HG03159 (cell line): ENCODE results near the gene PGPEP1.
"Not testable (repeated sequence)": the region's sequence is repeated elsewhere in the genome, so short reads cannot be mapped to it uniquely, and the experiment has no call there.

Source experiments
- ATAC-seq: cut with Tn5 transposase; IDR thresholded peaks from one replicate; pipeline ENCODE4 v1.9.1; 2021; ENCODE audit warnings: mild to moderate bottlenecking, moderate library complexity; ENCODE audit not compliant: unreplicated experiment

PGPEP1 gene

DNA sequence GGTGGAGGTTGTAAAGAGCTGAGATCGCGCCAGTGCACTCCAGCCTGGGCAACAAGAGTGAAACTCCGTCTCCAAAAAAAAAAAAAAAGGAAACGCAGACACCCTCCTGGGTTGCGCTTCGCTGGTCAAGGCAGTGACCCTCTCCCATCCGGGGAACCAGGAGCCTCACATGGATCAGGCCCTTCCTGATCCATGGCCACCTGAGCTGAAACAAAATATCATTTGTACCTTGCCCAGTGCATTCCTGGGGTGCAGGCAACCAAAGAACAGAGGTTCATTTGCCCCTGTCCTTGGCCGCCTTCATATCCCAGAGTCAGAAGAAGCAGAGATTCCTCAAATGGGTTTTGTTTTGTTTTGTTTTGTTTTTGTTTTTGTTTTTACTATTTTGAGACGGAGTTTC lies 9.5 kb upstream of the PGPEP1 start:
- no peak for ATAC-seq

DNA sequence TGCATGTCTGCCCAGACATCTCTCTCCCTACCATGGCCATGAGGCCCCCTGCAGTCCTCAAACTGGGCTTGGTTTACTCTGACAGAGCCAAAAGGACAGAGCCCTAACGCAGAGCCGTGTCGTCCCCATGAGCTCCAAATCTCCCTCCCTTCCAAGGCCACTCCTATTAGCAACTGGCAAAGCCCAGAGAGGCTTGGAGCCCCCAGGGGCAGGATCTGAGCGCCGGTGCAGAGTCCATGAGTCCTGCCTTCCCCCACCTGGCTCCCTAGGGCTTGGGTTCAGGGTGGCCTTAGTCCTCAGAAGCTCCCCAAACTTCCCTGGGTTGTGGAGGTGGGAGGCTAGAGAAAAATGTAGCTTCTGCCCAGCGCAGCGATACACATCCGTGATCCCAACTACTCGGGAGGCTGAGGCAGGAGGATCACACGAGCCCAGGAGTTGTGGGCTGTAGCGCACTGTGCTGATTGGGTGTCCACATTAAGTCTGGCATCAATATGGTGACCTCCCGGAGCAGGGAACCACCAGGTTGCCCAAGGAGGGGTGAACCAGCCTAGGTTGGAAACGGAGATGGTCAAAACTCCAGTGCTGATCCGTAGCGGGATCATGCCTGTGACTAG lies 7.4 kb upstream of the PGPEP1 start:
- ATAC-seq, result no peak

DNA sequence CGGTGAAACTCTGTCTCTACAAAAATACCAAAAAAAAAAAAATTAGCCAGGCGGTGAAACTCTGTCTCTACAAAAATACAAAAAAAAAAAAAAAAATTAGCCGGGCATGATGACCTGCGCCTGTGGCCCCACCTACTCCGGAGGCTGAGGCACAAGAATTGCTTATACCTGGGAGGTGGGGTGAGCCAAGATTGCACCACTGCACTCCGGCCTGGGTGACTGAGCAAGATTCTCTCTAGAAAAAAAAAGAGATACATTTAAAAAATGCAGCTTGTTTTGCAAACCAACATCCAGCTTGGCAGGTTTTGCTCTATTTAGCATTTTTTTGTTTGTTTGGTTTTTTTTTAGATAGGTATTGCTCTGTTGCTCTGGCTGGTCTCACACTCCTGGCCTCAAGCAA lies 6.7 kb upstream of the PGPEP1 start:
- no peak for ATAC-seq

DNA sequence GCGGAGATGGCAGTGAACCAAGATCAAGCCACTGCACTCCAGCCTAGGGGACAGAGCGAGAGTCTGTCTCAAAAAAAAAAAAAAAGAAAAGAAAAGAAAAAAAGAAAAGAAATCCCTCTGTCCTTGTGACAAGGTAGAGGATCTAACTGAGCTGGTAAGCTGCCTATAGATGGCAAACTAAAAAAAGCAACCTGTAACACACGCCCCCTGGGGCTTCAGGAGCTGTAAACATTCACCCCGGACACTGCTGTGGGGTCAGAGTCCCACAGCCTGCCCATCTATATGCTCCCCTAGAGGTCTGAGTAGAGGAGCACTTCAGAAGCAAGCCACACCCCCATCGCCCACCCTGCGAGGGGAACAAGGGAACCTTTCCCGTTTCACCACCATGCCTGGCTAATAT lies 4.3 kb upstream of the PGPEP1 start:
- no peak for ATAC-seq

DNA sequence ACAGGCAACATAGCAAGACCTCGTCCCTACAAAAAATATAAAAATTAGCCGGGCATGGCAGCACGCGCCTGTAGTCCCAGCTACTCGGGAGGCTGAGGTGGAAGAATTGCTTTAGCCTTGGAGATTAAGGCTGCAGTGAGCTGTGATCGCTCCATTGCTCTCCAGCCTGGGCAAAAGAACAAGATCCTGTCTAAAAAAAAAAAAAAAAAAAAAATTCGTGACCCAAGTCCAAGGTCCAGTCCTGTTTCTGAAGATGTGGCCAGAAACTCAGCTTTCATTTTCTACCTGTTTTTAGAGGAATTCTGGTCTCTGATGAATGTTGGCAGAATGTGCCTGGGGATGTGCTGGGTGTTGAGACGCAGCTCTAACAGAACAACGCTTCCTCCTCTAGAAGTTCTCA lies 1.9 kb upstream of the PGPEP1 start:
- no peak for ATAC-seq

DNA sequence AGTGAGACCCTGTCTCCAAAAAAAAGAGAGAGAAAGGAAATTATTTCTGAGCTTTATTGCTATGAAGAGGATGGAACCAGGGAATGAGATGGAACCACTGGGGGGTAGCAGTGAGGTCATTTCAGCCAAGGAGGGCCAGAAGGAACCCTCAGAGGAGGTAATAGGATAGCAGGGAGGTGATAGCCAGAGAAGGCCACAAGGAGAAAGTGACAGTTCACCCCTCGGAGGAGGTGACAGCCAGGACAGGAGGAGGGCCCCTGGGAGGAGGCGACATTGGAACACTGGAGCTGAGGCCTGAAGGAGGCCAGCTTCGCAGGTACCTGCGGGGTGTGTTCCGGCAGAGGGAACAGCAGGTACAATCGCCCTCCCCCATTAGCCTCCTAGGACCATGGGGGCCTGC lies 675 bp upstream of the PGPEP1 start:
- ATAC-seq, result no peak

DNA sequence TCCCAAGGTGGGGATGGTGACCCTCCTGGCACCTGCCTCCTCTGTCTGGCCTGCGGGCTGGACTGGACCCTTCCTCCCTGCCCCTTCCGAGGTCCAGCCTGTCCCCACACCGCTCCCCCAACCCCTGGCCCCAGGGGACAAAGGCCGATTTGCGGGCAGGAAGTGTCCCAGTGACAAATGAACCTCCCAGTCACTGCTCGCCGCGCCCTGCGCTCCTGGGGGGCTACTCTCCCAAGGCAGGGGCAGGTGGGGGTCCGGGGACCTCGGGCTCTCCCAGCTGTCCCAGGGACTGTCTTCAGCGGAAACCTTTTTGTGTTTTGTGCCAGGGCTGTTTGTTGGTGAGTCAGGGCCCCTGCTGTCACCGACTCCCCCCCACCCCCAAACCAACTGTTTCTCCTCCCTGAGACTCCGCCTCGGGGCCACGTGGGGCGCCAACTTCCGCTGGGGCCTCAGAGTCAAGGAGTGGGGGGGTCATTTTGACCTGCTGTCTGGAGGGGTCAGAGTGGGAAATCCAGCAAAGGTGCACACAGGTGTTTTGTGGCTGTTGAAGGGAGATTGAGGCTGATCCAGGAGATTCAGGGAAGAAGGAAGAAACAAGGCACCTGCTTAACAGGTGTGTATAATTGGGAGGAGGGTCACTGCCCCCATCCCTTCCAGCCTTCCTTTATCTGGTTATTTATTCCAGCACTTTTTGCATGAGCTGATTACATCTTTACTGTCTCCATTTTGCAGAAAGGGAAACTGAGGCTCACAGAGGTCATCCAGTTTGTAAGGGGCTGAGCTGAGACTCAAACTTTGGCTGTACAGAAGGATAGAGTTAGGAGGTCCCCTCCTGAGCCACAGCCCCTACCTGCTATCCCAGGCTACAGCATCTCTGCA lies 831 bp downstream of the PGPEP1 start:
- ATAC-seq, result no peak

DNA sequence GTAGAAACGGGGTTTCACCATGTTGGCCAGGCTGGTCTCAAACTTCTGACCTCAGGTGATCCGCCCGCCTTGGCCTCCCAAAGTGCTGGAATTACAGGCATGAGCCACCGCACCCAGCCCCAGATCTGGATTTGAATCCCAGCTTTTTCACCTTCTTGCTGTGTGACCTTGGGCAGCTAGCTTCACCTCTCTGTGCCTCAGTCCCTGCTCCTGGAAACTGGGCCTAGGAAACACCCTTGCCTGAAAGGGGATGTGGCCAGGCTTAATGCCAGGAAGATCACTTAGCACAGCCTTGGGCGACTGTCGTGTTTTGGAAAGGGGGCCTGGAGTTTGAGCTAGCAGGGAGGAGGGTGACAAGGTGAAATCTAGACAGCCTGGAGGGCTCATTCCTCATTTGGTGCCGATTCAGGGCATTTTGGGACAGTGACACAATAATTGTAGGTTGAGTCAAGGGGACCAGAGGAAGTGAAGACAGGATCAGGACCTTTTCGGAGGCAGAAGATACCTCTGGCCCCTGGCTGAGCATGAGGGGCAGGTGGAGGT lies 1.8 kb downstream of the PGPEP1 start:
- ATAC-seq, result no peak

DNA sequence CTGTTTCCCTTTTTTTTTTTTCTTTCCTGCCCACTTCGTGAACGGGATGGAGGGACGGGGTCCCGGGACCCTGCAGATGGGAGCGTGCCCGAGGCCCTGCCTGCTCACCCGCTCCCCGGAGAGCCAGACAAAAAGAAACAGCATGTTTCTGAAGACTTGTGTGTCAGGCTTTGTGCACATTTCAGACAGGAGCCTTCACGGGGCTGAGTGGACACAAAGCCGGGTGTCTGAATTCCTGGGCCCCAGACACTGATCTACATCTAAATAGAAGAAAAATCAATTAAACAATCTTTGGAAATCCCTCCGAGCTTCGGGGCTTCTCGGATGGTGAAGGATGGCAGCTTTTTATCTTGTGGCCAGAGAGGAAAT lies 4.2 kb downstream of the PGPEP1 start:
- no peak for ATAC-seq

DNA sequence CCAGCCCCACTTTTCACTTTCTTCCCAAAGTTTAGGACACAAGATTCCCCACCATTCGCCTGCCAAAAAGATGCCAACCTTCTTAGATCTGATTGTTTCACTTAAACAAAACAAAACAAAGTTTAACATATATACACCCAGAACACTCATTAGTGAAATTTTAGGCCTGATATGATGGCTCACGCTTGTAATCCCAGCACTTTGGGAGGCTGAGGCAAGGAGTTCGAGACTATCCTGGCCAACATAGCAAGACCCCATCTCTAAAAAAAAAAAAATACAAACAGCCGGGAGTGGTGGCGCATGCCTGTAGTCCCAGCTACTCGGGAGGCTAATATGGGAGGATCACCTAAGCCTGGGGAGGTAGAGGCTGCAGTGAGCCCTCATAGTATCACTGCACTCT lies 4.9 kb downstream of the PGPEP1 start:
- ATAC-seq, result no peak

DNA sequence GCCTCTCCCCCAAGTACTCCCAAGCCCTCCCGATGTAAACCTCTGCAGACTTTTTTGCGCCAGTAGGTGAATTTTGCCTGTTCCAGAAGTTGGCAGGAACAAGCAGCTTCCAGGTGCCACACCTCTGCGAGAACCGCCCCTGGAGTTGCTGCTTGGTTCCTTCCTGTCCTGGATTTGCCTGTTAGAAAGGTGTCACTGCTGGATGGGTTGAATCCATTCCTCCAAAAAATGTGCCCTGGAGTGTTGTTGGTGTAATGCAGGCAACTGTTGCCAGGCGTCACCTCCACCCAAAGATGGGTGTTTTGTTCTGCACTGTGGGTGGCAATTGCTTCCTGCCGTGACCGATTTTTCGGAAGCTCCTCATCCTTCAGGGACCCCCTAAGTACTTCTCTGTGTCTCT lies 5.7 kb downstream of the PGPEP1 start:
- ATAC-seq, result no peak

DNA sequence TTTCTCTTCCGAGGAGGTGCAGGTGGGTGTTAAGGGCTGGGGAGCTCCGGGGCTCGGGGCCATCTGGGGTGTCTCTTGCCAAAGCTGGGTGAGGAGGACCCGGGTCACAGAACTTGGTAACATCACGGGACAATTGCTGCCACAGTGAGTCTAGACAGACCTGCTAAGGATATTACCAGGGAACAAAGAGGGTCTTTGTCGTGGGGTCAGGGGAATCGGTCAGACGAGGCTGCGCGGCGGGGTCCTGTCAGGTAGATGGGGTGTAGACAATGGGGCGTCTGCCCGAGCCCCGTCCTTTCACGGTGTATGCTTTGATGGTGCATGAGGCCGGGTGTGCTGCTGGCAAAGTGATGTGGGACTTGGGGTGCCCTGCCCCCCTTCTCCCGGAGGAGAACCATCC lies 7.8 kb downstream of the PGPEP1 start:
- no peak for ATAC-seq

DNA sequence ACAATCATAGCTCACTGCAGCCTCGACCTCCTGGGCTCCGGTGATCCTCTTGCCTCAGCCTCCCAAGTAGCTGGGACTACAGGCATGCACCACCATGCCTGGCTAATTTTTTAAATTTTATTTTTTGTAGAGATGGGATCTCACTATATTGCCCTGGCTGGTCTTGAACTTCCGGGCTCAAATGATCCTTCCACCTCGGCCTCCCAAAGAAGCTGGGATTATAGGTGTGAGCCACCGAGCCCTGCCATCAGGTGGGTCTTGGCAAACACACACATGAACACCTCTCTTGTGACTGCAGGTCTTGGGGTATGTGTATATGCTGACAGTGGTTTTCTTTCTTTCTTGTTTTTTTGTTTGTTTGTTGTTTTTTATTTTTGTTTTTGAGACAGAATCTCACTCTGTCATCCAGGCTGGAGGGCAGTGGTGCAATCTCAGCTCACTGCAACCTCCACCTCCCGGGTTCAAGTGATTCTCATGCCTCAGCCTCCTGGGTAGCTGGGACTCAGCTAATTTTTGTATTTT lies 8.5 kb downstream of the PGPEP1 start:
- ATAC-seq, result not testable (repeated sequence)

DNA sequence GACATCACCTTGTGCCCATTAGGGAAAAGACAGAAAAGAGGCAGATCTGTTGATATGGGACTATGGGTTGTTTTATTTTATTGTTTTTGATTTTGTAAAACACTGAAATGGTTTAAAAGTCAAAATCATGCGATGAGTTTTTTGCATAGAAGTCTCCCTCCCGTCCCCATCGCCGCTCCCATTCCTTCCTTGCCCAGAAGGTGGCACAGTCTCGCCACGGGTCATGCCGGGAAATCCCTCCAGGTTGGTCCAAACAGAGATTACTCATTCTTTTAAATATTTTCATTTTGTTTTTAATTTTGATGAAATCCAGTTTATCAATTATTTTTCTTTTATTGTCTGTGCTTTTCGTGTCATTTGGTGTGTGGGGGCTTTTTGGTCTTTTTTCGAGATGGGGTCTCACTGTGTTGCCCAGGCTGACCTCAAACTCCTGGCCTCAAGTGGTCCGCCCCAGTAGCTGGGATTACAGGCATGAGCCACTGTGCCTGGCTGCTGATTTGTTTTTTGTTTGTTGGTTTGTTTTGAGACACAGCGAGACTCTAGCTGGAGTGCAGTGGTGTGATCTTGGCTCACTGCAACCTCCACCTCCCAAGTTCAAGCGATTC lies 9.2 kb downstream of the PGPEP1 start:
- ATAC-seq, result no peak

DNA sequence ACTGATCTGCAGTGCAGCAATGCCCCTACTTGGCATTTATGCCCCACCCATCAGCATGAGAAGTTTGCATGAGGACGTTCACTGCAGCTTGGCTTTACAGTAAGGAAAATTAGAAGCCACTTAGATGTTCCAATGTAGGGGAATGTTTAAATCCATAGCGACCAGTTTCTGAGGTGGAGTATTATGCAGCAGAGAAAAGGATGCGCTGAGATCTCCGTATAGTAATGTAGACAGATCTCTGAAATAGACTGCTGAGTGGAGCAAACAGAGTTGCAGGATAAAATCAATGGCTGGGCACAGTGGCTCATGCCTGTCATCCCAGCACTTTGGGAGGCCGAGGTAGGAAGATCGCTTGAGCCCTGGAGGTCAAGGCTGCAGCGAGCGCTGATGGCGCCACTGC lies 10.1 kb downstream of the PGPEP1 start:
- no peak for ATAC-seq

DNA sequence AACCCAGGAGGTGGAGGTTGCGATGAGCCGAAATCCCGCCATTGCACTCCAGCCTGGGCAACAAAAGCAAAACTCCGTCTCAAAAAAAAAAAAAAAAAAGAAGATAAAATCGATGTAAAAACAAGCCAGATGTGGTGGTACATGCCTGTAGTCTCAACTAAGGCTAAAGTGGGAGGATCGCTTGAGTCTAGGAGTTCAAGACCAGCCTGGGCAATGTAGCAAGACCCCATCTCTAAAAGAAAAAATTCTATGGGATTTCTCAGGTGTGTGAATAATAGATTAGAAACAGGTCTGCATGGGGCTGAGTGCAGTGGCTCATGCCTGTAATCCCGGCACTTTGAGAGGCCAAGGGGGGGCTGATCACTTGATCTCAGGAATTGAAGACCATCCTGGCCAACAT lies 11.1 kb downstream of the PGPEP1 start:
- no peak for ATAC-seq

DNA sequence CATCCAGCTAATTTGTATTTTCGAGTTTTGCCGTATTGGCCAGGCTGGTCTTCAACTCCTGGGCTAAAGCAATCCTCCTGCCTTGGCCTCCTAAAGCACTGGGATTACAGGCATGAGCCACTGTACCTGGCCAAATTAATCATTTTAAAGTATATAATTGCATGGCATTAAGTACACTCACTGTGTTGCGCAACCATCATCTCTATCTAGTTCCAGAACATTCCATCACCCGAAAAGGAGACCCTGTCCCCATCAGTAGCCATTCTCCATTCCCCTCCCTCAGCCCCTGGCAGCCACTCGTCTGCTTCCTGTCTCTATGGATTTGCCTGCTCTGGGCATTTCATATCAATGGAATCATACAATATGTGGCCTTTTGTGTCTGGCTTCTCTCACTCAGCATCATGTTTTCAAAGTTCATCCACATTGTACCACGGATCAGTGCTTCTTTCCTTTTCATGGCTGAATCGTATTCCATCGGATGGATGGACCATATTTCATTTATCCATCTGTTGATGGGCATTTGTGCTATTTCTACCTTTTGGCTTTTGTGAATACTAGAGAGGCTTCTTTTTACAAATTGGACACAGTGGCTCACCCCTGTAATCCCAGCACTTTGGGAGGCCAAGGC lies 13.1 kb downstream of the PGPEP1 start:
- ATAC-seq, result no peak

DNA sequence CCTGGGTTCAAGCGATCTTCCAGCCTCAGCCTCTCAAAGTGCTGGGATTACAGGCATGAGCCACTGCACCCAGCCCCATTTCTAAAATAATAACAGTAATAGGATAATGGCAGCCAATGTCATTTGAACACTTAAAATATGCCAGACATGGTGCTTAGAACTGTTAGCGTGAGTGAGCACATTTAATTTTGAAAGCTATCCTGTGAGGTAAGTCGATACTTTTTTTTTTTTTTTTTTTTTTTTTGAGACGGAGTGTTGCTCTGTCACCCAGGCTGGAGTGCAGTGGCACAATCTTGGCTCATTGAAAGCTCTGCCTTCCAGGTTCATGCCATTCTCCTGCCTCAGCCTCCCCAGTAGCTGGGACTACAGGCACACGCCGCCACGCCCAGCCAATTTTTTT lies 14.3 kb downstream of the PGPEP1 start:
- ATAC-seq, result not testable (repeated sequence)

DNA sequence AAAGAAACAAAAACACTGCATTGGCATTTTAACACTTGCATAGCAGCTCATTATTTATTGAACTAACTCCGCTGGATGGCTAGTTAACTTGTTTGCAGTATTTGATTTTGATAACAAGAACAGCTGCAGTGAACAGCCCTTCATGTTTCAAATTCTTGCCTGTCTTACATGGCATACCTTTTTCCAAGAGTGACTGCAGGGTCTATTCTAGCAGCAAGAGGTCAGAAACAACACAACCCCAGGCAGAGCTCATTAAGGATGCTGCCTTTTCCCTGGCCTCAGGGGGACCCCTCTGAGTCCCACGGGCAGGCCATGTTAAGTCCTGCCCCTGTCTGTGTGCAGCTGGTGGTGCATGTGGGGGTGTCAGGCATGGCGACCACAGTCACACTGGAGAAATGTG lies 16.6 kb downstream of the PGPEP1 start:
- ATAC-seq, result no peak

DNA sequence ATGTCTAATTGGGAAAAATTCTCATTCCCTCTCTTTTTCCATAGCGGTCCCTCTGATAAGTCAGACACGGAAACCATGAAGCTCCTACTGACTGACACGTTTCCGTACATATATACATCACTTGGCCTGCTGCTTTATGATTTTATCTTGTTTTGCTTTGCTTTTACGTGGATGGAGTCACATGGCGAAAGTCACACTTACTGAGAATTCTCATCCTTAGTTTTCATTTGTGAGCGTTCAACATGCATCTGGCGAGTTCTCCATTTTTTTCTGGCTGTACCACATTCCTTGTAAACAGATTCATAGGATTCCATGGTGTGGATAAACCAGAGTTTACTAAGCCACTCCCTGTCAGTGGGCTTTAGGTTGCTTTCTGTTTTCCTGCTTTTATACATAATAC lies 21.2 kb downstream of the PGPEP1 start:
- ATAC-seq, result no peak

DNA sequence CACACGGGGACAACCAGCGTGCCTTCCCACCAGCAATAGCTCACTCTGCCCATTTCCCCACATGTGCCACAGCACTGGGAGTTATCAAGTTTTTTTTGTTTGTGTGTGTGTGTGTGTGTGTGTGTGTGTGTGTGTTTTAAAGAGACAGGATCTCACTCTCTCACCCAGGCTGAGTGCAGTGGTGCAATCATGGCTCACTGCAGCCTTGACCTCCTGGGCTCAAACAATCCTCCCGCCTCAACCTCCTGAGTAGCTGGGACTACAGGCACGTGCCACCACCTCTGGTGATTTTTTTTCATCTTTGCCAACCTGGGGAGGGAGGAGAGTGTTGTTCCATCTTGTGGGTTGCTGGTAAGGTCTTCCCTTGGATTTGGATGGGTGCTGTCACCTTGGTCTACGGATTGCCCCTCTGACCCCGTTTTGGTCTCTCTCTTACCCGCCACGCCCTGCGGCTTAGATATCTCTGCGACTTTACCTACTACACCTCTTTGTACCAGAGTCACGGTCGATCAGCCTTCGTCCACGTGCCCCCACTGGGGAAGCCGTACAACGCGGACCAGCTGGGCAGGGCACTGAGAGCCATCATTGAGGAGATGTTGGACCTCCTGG lies 22.6 kb downstream of the PGPEP1 start:
- ATAC-seq, result no peak
